Brain microvascular endothelial cell (primary cell): ENCODE data around the gene KIF13A.

ENCODE experiments used
- DNase-seq: peaks from one replicate; pipeline ENCODE4 v3.0.0-alpha.2; 2020
- H3K27ac ChIP-seq: fragments of 250-450 bp; sonication (Bioruptor Pico); 2 replicates; pipeline ENCODE4 v1.5.1; 2020; ENCODE audit warnings: mild to moderate bottlenecking, moderate library complexity
- H3K27me3 ChIP-seq: fragments of 250-450 bp; sonication (Bioruptor Pico); replicated peaks from 2 replicates; pipeline ENCODE4 v1.5.1; 2020; ENCODE audit warnings: mild to moderate bottlenecking
- H3K36me3 ChIP-seq: fragments of 250-450 bp; sonication (Bioruptor Pico); replicated peaks from 2 replicates; pipeline ENCODE4 v1.5.1; 2020; ENCODE audit warnings: mild to moderate bottlenecking
- H3K4me3 ChIP-seq: 2 replicates; pipeline ENCODE4 v1.5.1; 2011; ENCODE audit warnings: low read depth, mild to moderate bottlenecking, control low read depth, low read length, moderate library complexity
- in situ Hi-C: cut with HindIII; loops from 2 replicates; pipeline ENCODE4 v1.10.0; 2017; ENCODE audit warnings: low sequenced_read_pairs, low pct_ligation_motif_present
- TF ChIP-seq, protein P1 (sequence below): IDR thresholded peaks from 2 replicates; pipeline ENCODE4 v1.5.1; 2011; ENCODE audit warnings: low read depth, mild to moderate bottlenecking, moderate library complexity, low read length, control low read depth, inconsistent platforms; ENCODE audit errors: missing control alignments

The KIF13A gene

DNA sequence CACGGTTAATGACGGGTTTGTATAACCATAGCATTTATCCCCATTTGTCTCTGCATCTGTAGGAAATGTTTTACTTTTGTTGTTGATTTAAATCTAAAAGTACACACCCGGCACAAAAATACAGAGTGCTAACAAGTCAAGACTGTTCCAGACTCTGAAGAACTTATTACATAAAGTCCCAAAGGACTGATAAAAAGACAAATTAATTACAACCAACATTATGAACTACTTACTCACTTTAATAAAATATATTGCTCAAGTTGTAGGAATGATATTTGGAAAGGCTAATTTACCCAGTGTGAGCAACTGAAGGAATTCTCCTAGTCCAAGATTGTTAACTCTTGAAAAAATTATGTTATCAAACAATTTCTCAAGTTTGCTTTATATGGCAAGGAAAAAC is 115.6 kb downstream of the KIF13A start:
- H3K27ac ChIP-seq = no peak overlapping the region
- in situ Hi-C loops = no loop called here

DNA sequence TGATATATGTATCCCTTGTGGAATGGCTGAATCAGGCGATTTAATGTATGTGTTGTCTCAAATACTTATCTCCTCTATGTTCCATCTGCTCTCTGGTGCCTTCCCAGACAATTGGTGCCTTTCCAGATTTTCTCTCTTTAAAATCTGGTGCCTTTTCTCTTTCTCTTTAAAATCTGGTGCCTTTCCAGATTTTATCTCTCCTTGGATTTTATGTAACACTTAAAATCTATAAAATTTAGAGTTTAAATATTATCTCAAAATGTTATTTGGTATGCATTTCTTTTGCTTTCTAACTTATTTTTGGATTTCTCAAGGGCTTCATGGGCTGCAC is 116.3 kb downstream of the KIF13A start:
- Histone ChIP-seq H3K27me3 (no peaks in the 10 kb centered on the region), H3K4me3 (no peak overlapping the region), H3K27ac (no peak overlapping the region), H3K36me3 (no peaks in the 10 kb centered on the region)
- in situ Hi-C loops = no loop called here
- no peak for DNase-seq
- TF ChIP-seq, protein P1, sequence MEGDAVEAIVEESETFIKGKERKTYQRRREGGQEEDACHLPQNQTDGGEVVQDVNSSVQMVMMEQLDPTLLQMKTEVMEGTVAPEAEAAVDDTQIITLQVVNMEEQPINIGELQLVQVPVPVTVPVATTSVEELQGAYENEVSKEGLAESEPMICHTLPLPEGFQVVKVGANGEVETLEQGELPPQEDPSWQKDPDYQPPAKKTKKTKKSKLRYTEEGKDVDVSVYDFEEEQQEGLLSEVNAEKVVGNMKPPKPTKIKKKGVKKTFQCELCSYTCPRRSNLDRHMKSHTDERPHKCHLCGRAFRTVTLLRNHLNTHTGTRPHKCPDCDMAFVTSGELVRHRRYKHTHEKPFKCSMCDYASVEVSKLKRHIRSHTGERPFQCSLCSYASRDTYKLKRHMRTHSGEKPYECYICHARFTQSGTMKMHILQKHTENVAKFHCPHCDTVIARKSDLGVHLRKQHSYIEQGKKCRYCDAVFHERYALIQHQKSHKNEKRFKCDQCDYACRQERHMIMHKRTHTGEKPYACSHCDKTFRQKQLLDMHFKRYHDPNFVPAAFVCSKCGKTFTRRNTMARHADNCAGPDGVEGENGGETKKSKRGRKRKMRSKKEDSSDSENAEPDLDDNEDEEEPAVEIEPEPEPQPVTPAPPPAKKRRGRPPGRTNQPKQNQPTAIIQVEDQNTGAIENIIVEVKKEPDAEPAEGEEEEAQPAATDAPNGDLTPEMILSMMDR = no peak

More for the DNA sequence above, 115.6 kb downstream of the KIF13A start:
- Histone ChIP-seq H3K4me3 (no peak overlapping the region), H3K36me3 (no peaks in the 10 kb centered on the region), H3K27me3 (no peaks in the 10 kb centered on the region)
- TF ChIP-seq, protein P1 = no peak
- DNase-seq = no peak

DNA sequence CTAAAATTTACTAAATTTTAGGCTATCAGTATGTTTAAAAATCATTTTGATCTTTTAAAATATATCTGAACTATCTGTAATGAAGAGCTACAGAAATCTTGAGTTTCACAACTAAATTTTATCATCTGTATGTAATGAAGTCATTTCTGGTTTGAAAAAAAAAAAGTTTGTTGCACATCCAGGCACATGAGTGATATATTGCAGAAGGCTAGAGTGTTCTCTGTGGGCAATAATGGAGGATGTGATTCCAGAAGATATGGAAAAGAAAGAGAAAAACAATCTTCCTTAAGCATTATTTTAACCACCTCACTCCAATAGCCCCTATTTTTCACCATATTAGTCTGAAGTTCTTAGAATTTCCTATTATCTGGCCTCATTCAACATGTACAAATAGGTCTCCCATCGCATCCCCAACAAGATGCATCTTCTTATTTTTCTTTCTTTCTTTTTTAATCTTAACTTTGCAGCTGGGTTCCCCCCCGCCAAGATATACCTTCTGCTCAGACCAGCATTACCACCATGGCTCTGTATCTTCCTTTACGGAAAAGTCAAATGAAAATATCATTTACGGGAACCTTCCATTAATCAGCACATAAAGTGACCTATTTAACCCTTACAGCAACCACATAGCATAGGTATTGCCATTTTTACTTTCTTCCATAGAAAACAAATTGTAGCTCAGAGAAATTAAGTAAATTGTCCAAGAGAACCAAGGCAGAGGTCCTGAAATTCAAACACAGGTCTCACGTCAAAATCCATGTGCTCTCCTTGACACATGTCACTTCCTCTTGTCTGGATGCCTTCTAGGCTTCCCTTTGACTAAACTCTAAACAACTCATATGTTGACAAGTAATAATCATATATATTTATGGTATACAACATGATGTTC is 116.9 kb downstream of the KIF13A start:
- TF ChIP-seq, protein P1 = no peak
- Histone ChIP-seq H3K27ac (no peak overlapping the region), H3K36me3 (no peaks in the 10 kb centered on the region), H3K27me3 (no peaks in the 10 kb centered on the region), H3K4me3 (no peak overlapping the region)
- in situ Hi-C loops = no loop called here
- DNase-seq = no peak

DNA sequence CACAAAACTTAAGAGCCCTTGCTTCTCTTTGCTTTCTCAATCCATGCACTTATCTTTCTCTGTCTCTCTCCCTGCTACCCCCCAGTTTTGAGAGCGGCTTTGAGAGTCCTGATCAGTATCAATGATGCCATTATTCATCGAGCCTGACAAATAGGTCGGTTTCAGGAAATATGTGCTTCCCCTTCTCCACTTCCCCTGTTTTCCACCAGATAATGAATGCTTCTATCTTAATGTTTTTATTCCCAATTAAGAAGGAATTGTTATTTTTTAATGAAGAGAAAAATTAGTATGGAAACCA is 117.7 kb downstream of the KIF13A start:
- Histone ChIP-seq H3K27ac (no peak overlapping the region), H3K4me3 (no peak overlapping the region), H3K36me3 (no peaks in the 10 kb centered on the region), H3K27me3 (no peaks in the 10 kb centered on the region)
- TF ChIP-seq, protein P1 = no peak
- in situ Hi-C loops = no loop called here
- DNase-seq = no peak

DNA sequence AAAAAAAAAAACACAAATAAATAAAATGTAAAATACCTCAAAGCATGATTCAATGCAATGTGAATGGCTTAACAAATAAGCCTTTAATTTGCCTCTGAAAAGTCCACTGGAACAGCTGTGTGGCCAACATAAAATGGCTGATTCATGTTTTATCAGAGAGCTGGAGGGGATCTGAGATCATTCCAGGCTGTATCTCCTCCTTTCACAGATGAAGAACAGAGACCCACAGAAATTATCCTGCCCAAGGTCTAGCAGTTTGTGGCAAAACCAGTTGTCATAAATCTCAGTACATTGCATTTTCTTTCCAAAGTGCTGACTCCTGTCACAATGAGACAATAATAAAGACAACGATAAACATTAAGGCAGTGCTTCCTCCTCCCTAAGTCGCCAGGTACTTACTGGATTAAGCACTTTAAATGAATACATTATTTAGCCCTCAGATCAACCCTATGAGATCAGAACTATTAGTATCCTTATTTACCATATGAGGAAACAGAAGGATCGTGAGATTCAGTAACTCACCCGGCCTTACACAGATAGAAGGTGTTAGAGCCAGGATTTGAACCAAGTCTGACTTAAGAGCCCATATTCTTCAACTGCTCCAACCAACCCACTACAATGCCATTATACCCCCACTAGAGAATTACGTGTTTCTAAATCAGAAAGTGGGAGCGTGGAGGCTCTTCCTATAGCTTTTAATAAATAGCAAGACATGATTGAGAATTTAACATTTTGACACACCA is 118.3 kb downstream of the KIF13A start:
- H3K27me3 ChIP-seq = no peaks in the 10 kb centered on the region
- H3K36me3 ChIP-seq = no peaks in the 10 kb centered on the region
- no peak overlapping the region for H3K27ac ChIP-seq
- DNase-seq = no peak
- in situ Hi-C loops = no loop called here
- TF ChIP-seq, protein P1 = no peak
- H3K4me3 ChIP-seq = no peak overlapping the region
